IMR-90 (cell line): Measurements from ENCODE around the gene ANK2. TPM values are rescaled to one million over a fixed set of nuclear protein-coding genes. Genes with fewer than 3 reads are reported as not detected.

Experiments
- ATAC-seq: fragments of 200-7000 bp; cut with Tn5 transposase; 2 replicates; pipeline ENCODE4 v1.9.1; 2020; ENCODE audit warnings: low read depth, mild to moderate bottlenecking, moderate library complexity
- BruUV-seq: library from RNA; stranded (reverse); fragments of 400-500 nt; replicated peaks from 2 replicates; lab custom pipeline; 2021; lab: Mats Ljungman, UMichigan
- CTCF ChIA-PET: fragments of 300-600 bp; formaldehyde crosslinking; extraction: SDS; loops from one replicate; lab custom pipeline; 2021; ENCODE audit warnings: antibody characterized with exemption; lab: Yijun Ruan, JAX
- POLR2A ChIA-PET: fragments of 300-600 bp; sonication (Branson Sonifier 250); formaldehyde crosslinking; loops from one replicate; lab custom pipeline; 2022; ENCODE audit warnings: antibody characterized with exemption; ENCODE audit not compliant: unreplicated experiment; lab: Charles Lee
- DNase-seq: peaks from one replicate; pipeline ENCODE4 v3.0.0; 2013
- H2AFZ ChIP-seq: replicated peaks from 2 replicates; pipeline ENCODE3; 2013; ENCODE audit warnings: low read length, mild to moderate bottlenecking; ENCODE audit not compliant: poor library complexity
- H2AK5ac ChIP-seq: 2 replicates; pipeline ENCODE4 v1.6.1; 2013; ENCODE audit warnings: low read depth, low read length, inconsistent platforms
- H2AK9ac ChIP-seq: replicated peaks from 2 replicates; pipeline ENCODE3; 2013; ENCODE audit warnings: mild to moderate bottlenecking, low read depth, low read length, moderate library complexity; ENCODE audit not compliant: poor library complexity
- H2BK120ac ChIP-seq: 2 replicates; pipeline ENCODE4 v1.6.1; 2013; ENCODE audit warnings: low read depth, low read length, inconsistent platforms
- H2BK15ac ChIP-seq: 3 replicates; pipeline ENCODE4 v1.6.1; 2013; ENCODE audit warnings: low read depth, low read length, inconsistent platforms
- H2BK20ac ChIP-seq: 2 replicates; pipeline ENCODE4 v1.6.1; 2013; ENCODE audit warnings: low read depth, mild to moderate bottlenecking, inconsistent platforms, low read length, moderate library complexity
- H2BK5ac ChIP-seq: 2 replicates; pipeline ENCODE4 v1.6.1; 2013; ENCODE audit warnings: mild to moderate bottlenecking, low read depth, low read length, inconsistent platforms; ENCODE audit not compliant: poor library complexity, severe bottlenecking
- H3K14ac ChIP-seq: replicated peaks from 2 replicates; pipeline ENCODE4 v1.6.1; 2013; ENCODE audit warnings: low read depth, low read length, inconsistent platforms
- H3K18ac ChIP-seq: 2 replicates; pipeline ENCODE4 v1.6.1; 2013; ENCODE audit warnings: low read depth, low read length, control low read depth
- H3K23ac ChIP-seq: 2 replicates; pipeline ENCODE4 v1.6.1; 2013; ENCODE audit warnings: low read depth, low read length, inconsistent platforms
- H3K27ac ChIP-seq: 2 replicates; pipeline ENCODE4 v1.5.1; 2013; ENCODE audit warnings: mild to moderate bottlenecking, control low read depth, low read length; ENCODE audit not compliant: insufficient read depth
- H3K27me3 ChIP-seq: 2 replicates; pipeline ENCODE4 v1.6.1; 2013; ENCODE audit warnings: low read length; ENCODE audit not compliant: control insufficient read depth, insufficient read depth
- H3K36me3 ChIP-seq: 2 replicates; pipeline ENCODE4 v1.6.1; 2013; ENCODE audit warnings: low read length, mixed read lengths; ENCODE audit not compliant: control insufficient read depth, insufficient read depth
- H3K4ac ChIP-seq: 2 replicates; pipeline ENCODE4 v1.6.1; 2013; ENCODE audit warnings: low read depth, low read length, inconsistent platforms
- H3K4me1 ChIP-seq: 2 replicates; pipeline ENCODE4 v1.6.1; 2013; ENCODE audit warnings: low read length, mixed read lengths; ENCODE audit not compliant: control insufficient read depth, insufficient read depth
- H3K4me2 ChIP-seq: 2 replicates; pipeline ENCODE4 v1.6.1; 2013; ENCODE audit warnings: low read depth, mild to moderate bottlenecking, control low read depth, low read length, moderate library complexity
- H3K4me3 ChIP-seq: 2 replicates; pipeline ENCODE4 v1.5.1; 2013; ENCODE audit warnings: low read depth, mild to moderate bottlenecking, control low read depth, low read length, moderate library complexity; ENCODE audit not compliant: insufficient read depth
- H3K56ac ChIP-seq: 2 replicates; pipeline ENCODE4 v1.6.1; 2013; ENCODE audit warnings: low read length, inconsistent platforms; ENCODE audit not compliant: insufficient read depth; ENCODE audit errors: extremely low read depth
- H3K79me1 ChIP-seq, 2 experiments: 2 replicates each; pipeline ENCODE4 v1.6.1; 2013; ENCODE audit warnings: low read length in 2 of 2, inconsistent platforms in 1 of 2, low read depth in 1 of 2
- H3K9ac ChIP-seq: 2 replicates; pipeline ENCODE4 v1.6.1; 2013; ENCODE audit warnings: low read depth, low read length, control low read depth
- H3K9me1 ChIP-seq: 2 replicates; pipeline ENCODE4 v1.6.1; 2013; ENCODE audit warnings: low read length, inconsistent platforms; ENCODE audit not compliant: insufficient read depth
- H3K9me3 ChIP-seq: 2 replicates; pipeline ENCODE4 v1.6.1; 2013; ENCODE audit warnings: low read length; ENCODE audit not compliant: control insufficient read depth, insufficient read depth
- H4K20me1 ChIP-seq: 2 replicates; pipeline ENCODE4 v1.6.1; 2013; ENCODE audit warnings: low read length, inconsistent platforms; ENCODE audit not compliant: insufficient read depth
- H4K5ac ChIP-seq: 2 replicates; pipeline ENCODE4 v1.6.1; 2013; ENCODE audit warnings: mild to moderate bottlenecking, low read depth, low read length, control low read depth
- H4K8ac ChIP-seq, 2 experiments: 2 replicates each; pipeline ENCODE4 v1.6.1; 2013; ENCODE audit warnings: low read depth in 2 of 2, low read length in 2 of 2, control low read depth in 1 of 2, inconsistent platforms in 1 of 2
- H4K91ac ChIP-seq: 2 replicates; pipeline ENCODE4 v1.6.1; 2013; ENCODE audit warnings: low read depth, low read length, inconsistent platforms; ENCODE audit not compliant: insufficient read depth
- CEBPB ChIP-seq: IDR thresholded peaks from 2 replicates; pipeline ENCODE4 v1.6.1; 2012; ENCODE audit warnings: low read depth, low read length, improper control_type of control experiment
- CHD1 ChIP-seq: IDR thresholded peaks from 2 replicates; pipeline ENCODE4 v1.6.1; 2012; ENCODE audit warnings: low read depth, low read length, improper control_type of control experiment
- ELK1 ChIP-seq: fragments of 150-350 bp; IDR thresholded peaks from 2 replicates; pipeline ENCODE4 v1.6.1; 2016; ENCODE audit warnings: low read depth, mild to moderate bottlenecking, low read length, moderate library complexity, borderline replicate concordance
- FOS ChIP-seq: fragments of 150-350 bp; IDR thresholded peaks from 2 replicates; pipeline ENCODE4 v1.6.1; 2016; ENCODE audit warnings: low read depth, low read length
- MAFK ChIP-seq: IDR thresholded peaks from 2 replicates; pipeline ENCODE4 v1.6.1; 2012; ENCODE audit warnings: low read depth, low read length, improper control_type of control experiment
- MXI1 ChIP-seq: IDR thresholded peaks from 2 replicates; pipeline ENCODE4 v1.6.1; 2012; ENCODE audit warnings: low read depth, mild to moderate bottlenecking, low read length, moderate library complexity, borderline replicate concordance
- POLR2A ChIP-seq: IDR thresholded peaks from 2 replicates; pipeline ENCODE4 v1.6.1; 2012; ENCODE audit warnings: mild to moderate bottlenecking, low read depth, low read length
- RAD21 ChIP-seq: IDR thresholded peaks from 2 replicates; pipeline ENCODE4 v1.6.1; 2012; ENCODE audit warnings: low read length, improper control_type of control experiment
- RCOR1 ChIP-seq: IDR thresholded peaks from 2 replicates; pipeline ENCODE4 v1.6.1; 2012; ENCODE audit warnings: mild to moderate bottlenecking, low read length, improper control_type of control experiment; ENCODE audit not compliant: insufficient replicate concordance
- SMC3 ChIP-seq: fragments of 150-350 bp; IDR thresholded peaks from 2 replicates; pipeline ENCODE4 v1.6.1; 2016; ENCODE audit warnings: low read depth, mild to moderate bottlenecking, antibody characterized with exemption, low read length, moderate library complexity
- WGBS, 2 experiments: methylation state at CpG; one replicate each; pipeline versions ENCODE4 v1.1.5 to v1.1.7; 2013; ENCODE audit warnings: missing lambda C conversion rate in 2 of 2; ENCODE audit not compliant: insufficient read length in 1 of 2; ENCODE audit errors: extremely low coverage in 2 of 2; 5-methylcytosine and 5-hydroxymethylcytosine counted together
- dilution Hi-C: fragments of 300-500 bp; cut with HindIII; formaldehyde crosslinking; loops from one replicate; pipeline ENCODE4 v1.14.3; 2018; ENCODE audit warnings: low sequenced_read_pairs; ENCODE audit not compliant: unreplicated experiment
- in situ Hi-C: fragments of 300-500 bp; cut with MboI; formaldehyde crosslinking; loops from 3 replicates; pipeline ENCODE4 v1.14.3; 2019; ENCODE audit warnings: low sequenced_read_pairs, inconsistent platforms, mixed read lengths
- intact Hi-C: fragments of 100-400 bp; cut with micrococcal nuclease; formaldehyde crosslinking; loops from 2 replicates; pipeline ENCODE4 v1.10.0; 2022
- polyA plus RNA-seq, 3 experiments: library from polyadenylated mRNA; depleted of rRNA; stranded (reverse); fragments of >200 nt; gene quantifications; 2 replicates each; pipeline ENCODE4 v1.2.3, GENCODE V29; 2012; ENCODE audit warnings: low replicate concordance in 1 of 3
- total RNA-seq: library from RNA; depleted of rRNA; stranded (reverse); fragments of >200 nt; gene quantifications from 2 replicates; pipeline ENCODE4 v1.2.3, GENCODE V29; 2012
- TF ChIP-seq, protein P1 (sequence below): conservative IDR thresholded peaks from 2 replicates; pipeline ENCODE4 v1.5.1; 2012; ENCODE audit warnings: mild to moderate bottlenecking, low read depth, low read length, improper control_type of control experiment

The ANK2 gene
- total and polyA plus RNA-seq, 2 of the 4 experiments (the other 2 are of a cell fraction): 0.82 to 6.6 TPM

DNA sequence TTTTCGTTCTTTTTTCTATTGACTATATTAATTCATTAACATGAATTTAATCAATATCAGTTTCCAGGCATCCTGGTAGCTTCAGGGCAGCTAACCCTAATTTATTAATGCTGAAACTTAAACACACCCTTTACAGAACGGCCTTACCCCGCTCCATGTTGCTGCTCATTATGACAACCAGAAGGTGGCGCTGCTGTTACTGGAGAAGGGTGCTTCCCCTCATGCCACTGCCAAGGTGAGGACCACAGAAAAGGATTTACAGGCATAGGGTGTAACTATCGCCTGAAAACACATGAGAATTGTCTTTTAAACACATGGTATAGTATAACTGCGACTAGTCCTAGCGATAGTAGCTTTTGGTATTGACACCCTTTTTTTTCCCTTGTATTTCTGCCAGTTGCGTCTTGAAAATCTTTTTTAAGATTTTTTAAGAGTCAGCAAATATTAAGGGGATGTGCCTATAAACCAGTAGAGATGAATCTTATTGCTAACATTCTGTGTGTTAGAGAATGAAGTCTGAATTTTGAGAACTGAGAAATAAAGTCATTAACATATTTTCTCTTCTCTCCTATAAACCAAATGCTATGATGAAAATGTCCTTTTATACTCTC, 229.0 kb downstream of the ANK2 start:
- no peak overlapping the region for H3K27ac ChIP-seq
- dilution Hi-C loops (no loop called here), in situ Hi-C loops (loop anchor here (25.0 kb wide), 1 partner anchor 1109 kb away; no protein-coding TSS in a partner anchor), intact Hi-C loops (loop anchor here (1.0 to 10.0 kb wide), 7 partner anchors 104 to 1414 kb away; partner anchors contain the start of gene CAMK2D)
- no peaks in the 10 kb centered on the region for H3K79me1 ChIP-seq
- H4K91ac ChIP-seq: no peak overlapping the region
- TF ChIP-seq, protein P1, sequence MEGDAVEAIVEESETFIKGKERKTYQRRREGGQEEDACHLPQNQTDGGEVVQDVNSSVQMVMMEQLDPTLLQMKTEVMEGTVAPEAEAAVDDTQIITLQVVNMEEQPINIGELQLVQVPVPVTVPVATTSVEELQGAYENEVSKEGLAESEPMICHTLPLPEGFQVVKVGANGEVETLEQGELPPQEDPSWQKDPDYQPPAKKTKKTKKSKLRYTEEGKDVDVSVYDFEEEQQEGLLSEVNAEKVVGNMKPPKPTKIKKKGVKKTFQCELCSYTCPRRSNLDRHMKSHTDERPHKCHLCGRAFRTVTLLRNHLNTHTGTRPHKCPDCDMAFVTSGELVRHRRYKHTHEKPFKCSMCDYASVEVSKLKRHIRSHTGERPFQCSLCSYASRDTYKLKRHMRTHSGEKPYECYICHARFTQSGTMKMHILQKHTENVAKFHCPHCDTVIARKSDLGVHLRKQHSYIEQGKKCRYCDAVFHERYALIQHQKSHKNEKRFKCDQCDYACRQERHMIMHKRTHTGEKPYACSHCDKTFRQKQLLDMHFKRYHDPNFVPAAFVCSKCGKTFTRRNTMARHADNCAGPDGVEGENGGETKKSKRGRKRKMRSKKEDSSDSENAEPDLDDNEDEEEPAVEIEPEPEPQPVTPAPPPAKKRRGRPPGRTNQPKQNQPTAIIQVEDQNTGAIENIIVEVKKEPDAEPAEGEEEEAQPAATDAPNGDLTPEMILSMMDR: peak; percentile 85
- TF ChIP-seq POLR2A (no peak), CHD1 (no peak), ELK1 (no peak), MAFK (peak; percentile 87), CEBPB (no peak), RCOR1 (no peak), MXI1 (no peak), FOS (no peak), RAD21 (peak; percentile 88), SMC3 (peak; percentile 77)
- H3K14ac ChIP-seq: no peak overlapping the region
- ATAC-seq: peak; percentile 99
- no peaks in the 10 kb centered on the region for H4K20me1 ChIP-seq
- POLR2A ChIA-PET: no interaction called here
- H2AFZ ChIP-seq: peak overlapping the region; percentile 35
- BruUV-seq: no TSS peak
- no peaks in the 10 kb centered on the region; the same call in 1 of the 2 replicates for H3K9me1 ChIP-seq
- no peak overlapping the region for H2BK5ac ChIP-seq
- H2BK15ac ChIP-seq: no peak overlapping the region
- no peak overlapping the region for H3K9ac ChIP-seq
- no peak overlapping the region for H4K5ac ChIP-seq
- no peak overlapping the region for H2BK120ac ChIP-seq
- no peaks in the 10 kb centered on the region for H3K36me3 ChIP-seq
- H3K4me3 ChIP-seq: no peak overlapping the region
- DNase-seq: peak; percentile 79
- H3K4me1 ChIP-seq: no peaks in the 10 kb centered on the region
- peaks cover 7% of the 10 kb centered on the region for H3K27me3 ChIP-seq
- no peaks in the 10 kb centered on the region for H3K9me3 ChIP-seq
- whole genome bisulfite sequencing, 2 experiments: no CpG with 5 or more reads among the region's 8 CpGs
- H3K23ac ChIP-seq: no peak overlapping the region
- H3K56ac ChIP-seq: no peak overlapping the region
- H2BK20ac ChIP-seq: no peak overlapping the region
- no peak overlapping the region for H3K4me2 ChIP-seq
- H2AK9ac ChIP-seq: no peak overlapping the region
- H2AK5ac ChIP-seq: no peak overlapping the region
- H4K8ac ChIP-seq: no peak overlapping the region
- no peak overlapping the region for H3K18ac ChIP-seq
- CTCF ChIA-PET: interaction anchor here (0.6 to 1.7 kb wide), 4 partner anchors 8 to 21 kb away, joined by 3 to 11 read pairs (median 4); no protein-coding TSS in a partner anchor
- no peak overlapping the region for H3K4ac ChIP-seq
